ENCODE results near the gene HERC6.
A peak's percentile ranks its signal among the peaks of the same experiment; 100 is the strongest.

- no peak for TF ChIP-seq CTCF (IDR thresholded peaks at IDR 0.05)
- TF ChIP-seq POLR2A (IDR thresholded peaks at IDR 0.05) = no peak
- TF ChIP-seq POLR2AphosphoS5 (IDR thresholded peaks at IDR 0.05) = peak; percentile 83
Observed at GRCh38 chr4:88341227-88342192, 37.1 kb upstream of the HERC6 start.
